Measurements from ENCODE around the gene TSKU.

Gene TSKU, protein sequence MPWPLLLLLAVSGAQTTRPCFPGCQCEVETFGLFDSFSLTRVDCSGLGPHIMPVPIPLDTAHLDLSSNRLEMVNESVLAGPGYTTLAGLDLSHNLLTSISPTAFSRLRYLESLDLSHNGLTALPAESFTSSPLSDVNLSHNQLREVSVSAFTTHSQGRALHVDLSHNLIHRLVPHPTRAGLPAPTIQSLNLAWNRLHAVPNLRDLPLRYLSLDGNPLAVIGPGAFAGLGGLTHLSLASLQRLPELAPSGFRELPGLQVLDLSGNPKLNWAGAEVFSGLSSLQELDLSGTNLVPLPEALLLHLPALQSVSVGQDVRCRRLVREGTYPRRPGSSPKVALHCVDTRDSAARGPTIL

DNA sequence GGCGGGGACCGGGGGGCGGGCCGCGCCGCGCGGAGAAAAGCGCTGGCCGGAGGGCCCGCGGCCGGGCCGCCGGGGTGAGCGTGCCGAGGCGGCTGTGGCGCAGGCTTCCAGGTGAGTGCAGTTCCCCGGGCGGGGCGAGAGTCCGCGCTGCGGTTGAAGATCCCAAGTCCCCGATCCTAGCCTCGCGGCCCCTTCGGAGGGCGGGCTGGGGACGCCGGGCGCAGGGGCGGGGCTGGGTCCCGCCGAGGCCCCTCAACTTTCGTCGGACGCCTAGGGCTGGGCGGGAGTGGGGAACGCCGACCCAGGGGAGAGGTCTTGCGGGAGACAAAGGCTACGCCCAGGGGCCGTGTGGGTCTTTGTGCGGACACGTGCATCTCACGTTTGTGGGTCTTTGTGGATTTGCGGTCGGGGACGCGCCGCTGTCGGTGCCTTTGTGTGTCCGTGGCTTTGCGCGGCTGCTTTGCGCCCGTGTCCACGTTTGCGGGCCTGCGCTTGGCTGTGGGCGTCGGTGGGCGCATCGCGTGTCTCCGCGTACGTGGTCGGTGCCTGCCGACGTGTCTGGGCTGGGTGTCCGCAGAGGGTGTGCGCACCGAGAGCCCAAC, at the start of gene TSKU:
TSKU (plus strand) TSS at position 63 of the 602 bp plus-strand sequence. CDS start 12,261 bp downstream, outside the sequence.
- DNase-seq (ENCODE audit: low read depth): no peak

DNA sequence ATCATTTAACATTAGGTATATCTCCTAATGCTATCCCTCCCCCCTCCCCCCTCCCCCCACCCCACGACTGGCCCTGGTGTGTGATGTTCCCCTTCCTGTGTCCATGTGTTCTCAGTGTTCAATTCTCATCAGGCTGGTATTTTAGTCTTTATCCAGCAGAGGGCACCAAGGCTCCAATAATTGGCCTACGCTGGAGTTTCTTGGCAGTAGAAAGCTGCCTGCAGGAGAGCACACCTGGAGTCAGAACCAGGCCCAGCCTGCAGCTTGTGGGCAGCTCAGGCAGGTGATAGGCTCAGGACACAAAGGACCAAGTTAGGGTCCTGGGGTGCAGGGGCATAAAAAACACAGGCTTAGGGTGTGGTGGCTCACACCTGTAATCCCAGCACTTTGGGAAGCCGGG, 49.2 kb upstream of the TSKU start:
- DNase-seq (ENCODE audit: low read depth): peak; percentile 36

DNA sequence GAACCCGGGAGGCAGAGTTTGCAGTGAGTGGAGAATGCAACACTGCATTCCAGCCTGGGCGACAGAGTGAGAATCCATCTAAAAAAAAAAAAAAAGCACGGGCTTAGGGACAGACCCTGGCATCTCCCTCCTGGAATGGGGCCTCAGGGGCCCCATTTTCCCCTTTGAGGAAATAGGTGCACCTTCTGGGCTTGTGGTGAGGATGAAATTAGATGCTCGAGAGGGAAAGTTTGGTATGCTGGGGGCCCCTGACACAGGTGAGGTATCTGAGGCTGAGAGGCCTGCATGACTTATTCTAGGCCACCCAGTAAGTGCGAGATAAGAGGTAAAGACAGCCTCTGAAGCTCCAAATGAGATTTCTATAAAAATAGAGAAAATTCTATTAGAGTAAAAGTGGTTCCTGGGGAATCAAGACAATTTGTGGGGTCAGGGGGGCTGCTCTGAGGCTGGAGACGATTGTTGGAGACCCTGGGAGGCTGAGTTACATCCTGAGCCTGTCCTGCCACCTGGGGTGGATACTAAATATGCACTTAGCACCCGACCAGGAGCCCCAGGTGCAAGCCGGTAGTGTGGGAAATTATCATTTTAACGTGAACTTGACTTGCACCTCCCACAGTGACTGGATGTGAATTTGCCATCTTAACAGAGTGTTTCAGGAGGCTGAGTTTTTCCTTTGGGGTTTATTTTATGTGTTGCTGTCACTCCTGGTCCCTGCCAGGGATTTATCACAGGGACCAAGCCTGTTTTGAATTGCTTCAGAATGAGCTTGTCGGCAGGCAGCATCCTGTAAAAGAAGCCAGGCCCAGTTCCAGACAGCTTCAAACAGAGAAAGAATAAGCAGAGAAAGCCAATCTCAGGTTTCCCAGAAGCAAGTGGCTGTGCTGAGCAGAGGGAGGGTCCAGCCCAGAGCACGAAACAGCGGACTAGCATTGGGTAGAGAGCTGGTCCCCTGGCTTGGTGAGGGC, 48.4 kb upstream of the TSKU start:
- no peak for DNase-seq (ENCODE audit: low read depth)

DNA sequence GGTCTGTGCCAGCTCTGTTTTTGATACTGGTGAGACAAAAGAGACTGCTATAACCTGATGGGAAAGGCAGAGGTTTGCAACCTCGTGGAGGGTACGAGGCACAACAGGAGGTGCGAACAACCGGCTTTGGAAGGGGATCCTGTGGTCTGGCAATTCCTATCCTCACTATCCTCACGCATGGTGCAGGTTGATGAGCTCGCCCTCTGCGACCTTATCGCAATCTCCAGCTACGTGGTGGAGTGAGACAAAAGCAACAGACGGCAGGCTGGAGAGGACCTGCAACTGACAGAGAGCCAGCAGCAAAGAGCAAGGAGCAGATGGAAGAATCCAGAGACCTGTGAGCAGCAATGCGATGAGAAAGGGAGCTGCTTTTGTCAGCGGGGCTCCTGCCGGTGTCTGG, 47.3 kb upstream of the TSKU start:
- no peak for DNase-seq (ENCODE audit: low read depth)

DNA sequence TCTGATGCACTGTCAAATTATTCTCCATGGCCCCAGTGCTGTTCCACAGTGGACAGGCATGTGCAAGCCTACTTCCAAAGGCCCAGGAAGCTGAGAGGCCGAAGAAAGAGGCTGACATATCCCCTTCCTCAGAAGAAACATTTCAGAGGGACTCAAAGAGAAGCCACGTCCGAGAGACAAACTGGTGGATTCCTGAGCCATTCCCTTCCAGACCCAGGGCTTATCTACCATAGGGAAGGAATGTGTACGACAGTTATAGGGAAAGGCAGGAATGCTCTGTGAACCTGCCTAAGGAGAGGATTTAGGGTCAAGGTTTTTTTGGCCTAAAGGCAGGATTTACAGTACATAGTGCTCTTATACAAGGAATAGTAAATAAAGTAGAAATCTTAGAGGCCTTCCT, 46.9 kb upstream of the TSKU start:
- no peak for DNase-seq (ENCODE audit: low read depth)

DNA sequence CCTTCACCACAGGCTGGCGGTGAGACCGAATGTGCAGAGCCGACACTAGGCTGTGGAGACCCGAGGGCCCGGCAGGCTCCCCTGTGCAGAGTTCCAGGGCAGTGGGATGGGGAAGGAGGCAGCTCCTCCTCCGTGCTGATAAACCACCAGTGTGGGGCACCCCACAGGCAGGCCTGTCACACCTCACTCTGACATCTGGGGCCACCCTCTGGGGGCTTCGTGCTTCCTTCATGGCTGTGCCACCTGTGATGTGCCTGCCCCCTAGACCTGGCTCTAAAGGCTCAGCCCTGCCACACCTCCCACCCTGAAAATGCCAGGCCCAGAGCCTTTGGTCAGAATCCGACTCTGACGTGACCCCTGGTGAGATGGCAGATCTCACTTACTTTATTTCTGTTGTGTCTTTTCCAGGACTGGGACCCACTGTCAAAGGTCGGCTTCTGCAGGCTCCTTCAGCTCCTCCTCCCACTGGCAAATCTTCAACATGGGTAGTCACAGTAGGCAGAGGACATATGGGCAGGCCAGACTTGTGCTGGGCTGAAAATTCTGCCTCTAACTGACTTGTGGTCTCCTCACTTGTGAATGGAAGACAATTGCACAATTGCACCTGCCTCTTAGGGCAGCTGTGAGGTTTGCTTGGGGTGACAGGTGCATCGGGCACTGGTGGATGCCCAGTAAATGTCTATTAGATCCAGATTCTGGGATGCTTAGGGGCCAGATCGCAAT, 46.2 kb upstream of the TSKU start:
- no peak for DNase-seq (ENCODE audit: low read depth)

DNA sequence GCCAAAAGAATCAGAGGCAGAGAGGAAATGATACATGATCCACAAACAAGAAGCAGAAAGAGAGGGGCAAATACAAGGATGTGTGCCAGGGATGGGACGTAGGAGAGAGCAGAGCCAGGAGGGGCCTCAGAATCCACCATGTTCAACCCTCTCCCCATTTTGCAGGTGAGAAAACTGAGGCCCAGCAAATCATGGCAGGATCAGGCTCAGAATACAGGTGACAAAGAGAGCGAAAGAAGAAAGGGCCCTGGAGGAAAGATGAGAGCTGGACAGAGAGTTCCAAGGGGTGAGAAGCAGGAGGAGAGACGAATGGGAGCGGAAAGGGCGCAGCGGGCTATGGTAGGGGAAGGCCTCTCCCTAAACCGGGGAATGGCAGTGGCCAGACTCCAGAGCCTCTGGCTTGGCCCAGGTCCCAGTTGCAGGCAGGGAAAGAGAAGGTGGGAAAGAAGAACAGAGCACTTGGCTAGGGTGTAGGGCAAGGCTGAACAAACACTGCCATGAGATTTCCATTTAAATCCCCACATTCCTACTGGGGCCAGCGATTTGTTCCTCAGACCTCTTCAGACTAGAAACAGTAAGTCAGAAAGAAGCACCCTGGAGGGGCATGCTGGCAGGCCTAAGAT, 44.4 kb upstream of the TSKU start:
- no peak for DNase-seq (ENCODE audit: low read depth)

DNA sequence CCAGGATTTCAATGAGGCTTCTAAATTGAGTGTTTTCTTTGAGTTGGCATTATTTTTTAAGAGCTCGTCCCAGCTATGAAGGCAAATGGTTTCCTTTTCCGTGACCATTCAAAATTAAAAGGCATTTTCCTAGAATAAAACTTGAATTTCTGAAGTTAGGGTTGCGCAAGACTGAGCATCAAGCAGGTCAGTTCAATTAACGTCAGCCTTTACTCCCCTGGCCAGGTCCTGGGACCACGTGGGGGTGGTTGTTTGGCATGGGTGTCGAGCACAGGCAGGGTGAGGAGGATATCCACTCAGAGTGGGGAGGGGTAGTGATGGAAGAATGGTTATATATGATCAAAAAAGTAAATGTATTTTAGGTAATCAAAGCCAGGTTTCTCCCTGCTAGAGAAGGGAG, 43.4 kb upstream of the TSKU start:
- DNase-seq (ENCODE audit: low read depth): no peak

DNA sequence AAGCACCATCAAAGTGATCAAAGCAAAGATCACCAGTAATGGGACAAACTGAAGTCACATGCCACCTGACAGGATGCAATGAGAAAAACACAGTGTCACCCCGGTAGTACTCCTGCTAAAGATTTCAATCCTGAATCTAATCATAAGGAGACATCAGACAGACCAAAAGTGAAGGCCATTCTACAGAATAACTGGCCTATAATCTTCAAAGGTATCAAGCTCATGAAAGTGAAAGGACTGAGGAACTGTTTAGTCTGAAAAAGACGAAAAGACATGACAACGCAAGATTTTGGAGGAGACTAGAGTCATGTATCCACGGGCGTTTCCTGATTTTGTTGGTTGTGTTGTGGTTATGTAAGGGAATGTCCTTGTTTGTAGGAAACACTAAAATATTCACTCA, 42.4 kb upstream of the TSKU start:
- no peak for DNase-seq (ENCODE audit: low read depth)

DNA sequence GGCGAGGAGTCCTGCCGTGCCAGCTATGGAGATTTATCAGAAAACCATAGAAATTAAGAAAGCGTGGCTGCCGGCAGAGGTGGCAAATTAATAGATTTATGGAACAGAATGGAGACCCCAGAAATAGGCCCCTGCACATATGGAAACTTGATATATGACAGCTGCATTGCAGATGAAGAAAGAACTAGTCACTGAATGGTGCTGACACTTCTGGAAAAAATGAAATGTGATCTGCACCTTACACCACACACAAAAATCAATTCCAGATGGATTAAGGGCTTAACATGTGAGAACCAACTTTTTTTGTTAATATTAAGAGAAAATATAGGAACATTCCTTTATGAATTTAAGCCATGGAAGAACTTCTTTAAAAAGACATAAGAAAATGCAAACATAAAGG, 40.3 kb upstream of the TSKU start:
- DNase-seq (ENCODE audit: low read depth): no peak

DNA sequence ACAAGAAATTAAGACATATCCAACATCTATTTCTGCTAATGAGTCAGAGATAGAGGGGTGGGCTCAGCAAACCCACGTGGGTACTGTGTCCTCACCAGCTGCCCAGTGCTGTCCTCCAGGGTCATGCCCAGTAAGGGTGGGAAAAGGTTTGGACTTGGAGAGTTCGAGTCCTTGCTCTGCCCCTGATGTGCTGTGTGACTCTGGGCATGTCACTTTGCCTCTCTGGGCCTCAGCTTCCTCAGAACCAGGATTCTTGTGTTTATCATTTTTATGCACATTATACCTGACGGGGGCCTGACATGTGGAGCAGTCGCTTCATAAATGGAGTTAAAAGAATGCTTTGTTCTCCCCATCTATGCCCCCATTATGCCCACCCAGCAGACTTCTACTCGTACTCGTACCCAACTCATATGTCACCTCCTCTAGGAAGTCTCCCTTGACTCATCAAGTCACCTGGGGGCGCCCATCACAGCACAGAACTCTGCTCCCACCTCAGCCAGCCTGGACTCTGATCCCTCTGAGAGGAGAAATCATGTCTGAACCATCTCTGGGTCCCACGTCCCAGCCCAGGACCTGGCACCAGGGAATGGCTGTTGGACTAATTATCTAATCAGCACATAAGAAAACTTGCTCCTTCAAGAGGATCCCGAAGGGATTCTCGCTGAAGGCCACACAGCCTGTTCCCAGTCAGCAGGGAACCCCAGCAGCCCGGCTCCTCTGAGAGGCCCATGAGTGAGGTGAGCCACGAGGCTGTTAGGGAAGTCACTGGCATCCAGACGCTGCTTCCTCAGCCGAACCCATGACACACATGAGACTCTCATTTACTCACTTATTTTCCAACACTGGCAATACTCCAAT, 38.7 kb upstream of the TSKU start:
- DNase-seq (ENCODE audit: low read depth): no peak

DNA sequence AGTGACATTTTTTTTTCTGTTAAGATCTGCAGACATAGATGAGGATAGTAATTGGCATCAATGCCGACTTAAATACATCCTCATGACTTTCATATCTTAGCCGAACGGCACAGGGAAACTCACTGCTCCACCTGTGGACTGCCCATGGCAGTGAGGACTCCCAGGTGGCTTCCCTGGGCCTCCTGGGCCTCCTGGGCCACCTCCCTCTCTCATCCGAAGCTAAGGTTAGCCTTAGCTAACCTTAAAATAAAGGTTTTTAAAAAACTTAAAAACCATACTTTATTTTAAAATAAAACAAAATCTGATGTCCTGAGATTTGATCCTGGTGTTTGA, 38.1 kb upstream of the TSKU start:
- no peak for DNase-seq (ENCODE audit: low read depth)

DNA sequence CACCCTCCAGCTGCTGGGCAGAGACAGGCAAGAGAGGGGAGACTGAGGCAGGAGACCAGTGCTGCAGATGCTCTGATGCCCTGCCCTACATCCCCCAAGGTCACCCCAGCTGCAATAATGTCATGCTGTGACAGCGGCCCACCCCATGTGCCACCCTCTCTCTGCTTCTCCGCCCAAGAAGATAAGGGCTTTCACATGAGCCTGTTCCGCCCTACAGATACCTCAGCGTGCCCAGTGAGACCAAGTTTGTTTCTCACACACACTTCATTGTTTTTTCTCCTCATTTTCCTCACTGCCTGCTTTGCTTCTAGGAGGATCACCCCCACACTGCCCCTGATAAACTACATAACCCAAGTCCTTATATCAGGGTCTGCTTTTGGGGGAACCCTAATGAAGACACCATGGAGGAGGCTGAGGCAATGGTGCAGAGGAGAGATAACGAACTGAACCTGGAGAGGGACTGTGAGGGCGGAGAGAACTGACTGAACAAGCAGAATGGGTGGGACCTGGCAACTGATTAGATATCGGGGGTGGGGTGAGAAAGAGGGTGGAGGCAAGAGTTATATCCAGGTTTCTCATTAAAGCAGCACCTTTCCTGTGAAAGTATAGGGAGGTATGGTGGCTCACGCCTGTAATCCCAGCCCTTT, 37.5 kb upstream of the TSKU start:
- no peak for DNase-seq (ENCODE audit: low read depth)

DNA sequence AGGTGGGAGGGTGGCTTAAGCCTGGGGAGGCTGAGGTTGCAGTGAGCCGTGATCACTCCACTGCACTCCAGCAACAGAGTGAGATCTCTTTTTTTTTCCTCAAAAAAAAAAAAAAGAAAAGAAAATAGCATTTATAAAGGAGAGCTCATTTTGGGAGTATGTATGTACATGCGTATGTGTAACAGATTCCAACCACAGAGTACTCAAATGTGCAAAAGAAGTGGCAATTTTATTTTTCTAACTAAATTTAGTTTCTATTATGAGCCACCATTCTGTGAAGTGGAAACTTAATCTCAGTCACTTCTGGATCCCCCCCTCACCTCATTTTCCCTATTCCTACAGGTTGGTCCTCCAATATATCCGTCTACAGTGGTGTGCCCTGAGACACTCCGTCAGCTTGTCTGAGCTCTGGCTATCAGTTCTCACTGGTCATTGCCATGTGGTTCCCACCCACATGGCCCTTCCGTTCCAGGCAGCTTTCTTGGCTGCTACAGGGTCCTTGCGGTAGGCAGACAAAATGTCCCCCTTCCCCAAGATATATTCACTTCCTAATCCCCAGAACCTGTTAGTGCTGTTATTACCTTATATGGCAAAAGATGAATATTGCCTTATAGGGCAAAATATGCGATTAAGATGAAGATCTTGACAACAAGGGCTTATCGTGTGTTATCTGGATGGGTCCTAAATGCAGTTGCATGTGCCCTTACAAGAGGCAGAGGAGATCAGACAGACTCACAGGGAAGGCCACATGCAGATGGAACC, 35.8 kb upstream of the TSKU start:
- DNase-seq (ENCODE audit: low read depth): no peak

DNA sequence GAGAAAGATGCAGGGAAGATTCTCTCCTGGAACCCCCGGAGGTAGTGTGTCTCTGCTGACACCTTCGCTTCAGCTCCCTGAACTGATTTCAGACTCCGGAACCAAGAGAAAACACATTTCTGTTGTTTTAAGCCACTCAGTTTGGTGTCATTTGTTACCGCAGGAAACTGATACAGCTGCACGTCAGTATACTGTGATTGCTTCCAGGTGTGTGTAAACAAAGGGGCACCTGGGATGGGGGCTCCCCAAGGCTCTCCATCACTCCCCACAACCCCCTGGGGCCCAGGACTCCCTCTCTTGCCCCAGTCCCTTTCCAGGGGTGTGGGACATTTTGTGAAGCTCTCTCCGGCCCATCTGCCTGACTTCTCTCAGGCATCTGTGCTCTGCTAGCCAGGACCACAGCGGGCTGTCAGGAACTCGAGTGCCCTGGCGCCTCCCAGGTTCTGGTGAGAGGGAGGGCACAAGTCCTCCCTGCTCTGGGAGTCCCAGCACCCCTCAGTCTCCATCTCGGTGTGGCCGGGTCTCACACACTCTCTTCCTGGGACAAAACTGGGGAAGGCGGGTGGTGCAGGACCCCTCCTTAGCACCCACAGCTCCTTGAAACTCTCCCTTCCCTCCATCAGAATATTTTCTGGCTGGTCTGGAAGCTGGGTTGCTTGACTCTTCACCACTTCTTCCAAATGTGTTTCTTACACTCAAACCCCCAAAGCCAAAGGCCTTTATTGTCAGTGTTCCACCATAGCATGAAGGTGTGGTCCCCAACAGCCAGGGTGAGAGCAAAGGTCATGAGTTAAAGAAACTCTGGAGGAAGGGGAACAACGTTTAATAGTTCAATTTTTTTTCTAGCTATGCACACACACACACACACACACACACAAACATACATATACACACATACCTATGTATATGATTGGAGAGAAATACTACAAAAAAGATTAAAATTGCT, 35.0 kb upstream of the TSKU start:
- DNase-seq (ENCODE audit: low read depth): no peak

DNA sequence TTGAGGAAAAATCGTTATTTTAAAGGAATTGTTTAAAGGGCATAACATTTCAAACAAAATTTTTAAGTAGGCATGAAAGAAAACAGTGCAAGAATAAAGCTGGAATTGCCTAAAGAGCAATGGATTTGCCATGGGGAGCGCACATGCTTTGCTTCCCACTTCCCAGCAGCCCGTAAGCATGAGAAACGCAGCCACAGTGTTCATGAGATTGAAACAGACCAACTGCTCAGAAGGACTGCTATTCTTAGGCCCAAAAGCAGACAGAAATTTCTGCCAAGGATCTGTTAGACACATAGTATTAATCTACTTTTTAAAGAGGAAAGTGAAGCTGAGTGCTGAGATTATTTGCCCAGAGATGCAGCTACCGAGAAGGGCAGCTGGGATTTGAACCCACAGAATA, 34.2 kb upstream of the TSKU start:
- DNase-seq (ENCODE audit: low read depth): no peak

DNA sequence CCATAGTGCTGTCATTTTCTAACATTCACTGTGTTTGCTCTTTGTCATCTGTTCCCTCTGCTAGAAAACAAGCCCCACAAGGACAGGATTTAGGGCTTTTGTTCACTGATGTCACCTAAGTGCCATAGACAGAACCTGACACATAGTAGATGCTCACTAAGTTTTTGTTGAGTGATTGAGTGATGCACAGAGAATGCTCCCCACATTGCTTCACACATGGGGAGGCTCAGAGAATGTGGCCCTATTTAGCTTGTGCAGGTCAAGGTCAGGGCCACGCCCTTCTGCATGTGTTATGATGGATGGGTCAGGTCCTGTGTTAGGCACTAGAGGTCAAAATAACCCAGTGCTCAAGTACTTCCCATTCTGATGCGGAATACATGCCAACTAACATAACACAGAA, 33.1 kb upstream of the TSKU start:
- DNase-seq (ENCODE audit: low read depth): no peak

DNA sequence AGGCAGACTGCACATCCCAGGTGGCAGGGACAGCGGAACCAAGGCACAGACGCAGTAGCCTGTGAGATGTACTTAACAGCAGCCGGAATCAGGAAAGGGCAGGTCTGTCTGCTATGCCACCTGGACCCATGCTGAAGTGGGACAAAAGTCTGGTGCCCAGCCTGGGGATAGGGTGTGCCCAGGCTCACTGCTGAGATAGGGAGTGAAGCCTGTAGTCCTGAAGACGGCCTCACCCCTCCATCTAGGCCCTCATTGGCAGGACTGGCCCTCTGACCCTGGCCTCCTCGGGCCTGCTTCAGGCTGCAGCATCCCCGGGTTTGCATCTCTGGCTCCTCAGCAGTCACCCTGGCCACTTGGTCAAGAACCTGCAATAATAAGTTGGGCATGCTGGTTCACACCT, 32.4 kb upstream of the TSKU start:
- no peak for DNase-seq (ENCODE audit: low read depth)
